Liver (tissue), 9 donors: ENCODE data around the gene VPS35. TPM values are rescaled to one million over a fixed set of nuclear protein-coding genes. Genes with fewer than 3 reads are reported as not detected.

Experiments
- DNase-seq: peaks from one replicate; pipeline ENCODE4 v3.0.0-alpha.2; 2017; ENCODE audit warnings: low spot score
- H3K27ac ChIP-seq, 2 donors: one replicate each; pipeline ENCODE4 v1.7.0; 2013; ENCODE audit warnings: inconsistent platforms in 2 of 2, low read length in 2 of 2, control low read depth in 1 of 2, low read depth in 1 of 2, mild to moderate bottlenecking in 1 of 2
- H3K27me3 ChIP-seq, 4 donors: one replicate each; pipeline versions ENCODE4 v1.6.1 to v1.7.0; 2013; ENCODE audit warnings: low read length in 3 of 4, inconsistent platforms in 1 of 4, mild to moderate bottlenecking in 1 of 4, moderate library complexity in 1 of 4; ENCODE audit not compliant: control insufficient read depth in 4 of 4, insufficient read depth in 4 of 4
- H3K36me3 ChIP-seq, 4 donors: one replicate each; pipeline versions ENCODE4 v1.6.1 to v1.7.0; 2013; ENCODE audit warnings: low read length in 3 of 4, mild to moderate bottlenecking in 3 of 4, low read depth in 1 of 4, moderate library complexity in 1 of 4; ENCODE audit not compliant: control insufficient read depth in 4 of 4, insufficient read depth in 3 of 4
- H3K4me1 ChIP-seq, 4 donors: one replicate each; pipeline versions ENCODE4 v1.6.1 to v1.7.0; 2013; ENCODE audit warnings: low read length in 3 of 4, mild to moderate bottlenecking in 3 of 4, moderate library complexity in 1 of 4; ENCODE audit not compliant: control insufficient read depth in 4 of 4, insufficient read depth in 4 of 4
- H3K4me3 ChIP-seq, 3 donors: one replicate each; pipeline versions ENCODE4 v1.6.1 to v1.7.0; 2013; ENCODE audit warnings: low read length in 3 of 3, control low read depth in 1 of 3, low read depth in 1 of 3, mild to moderate bottlenecking in 1 of 3
- H3K9ac ChIP-seq, 2 donors: one replicate each; pipeline ENCODE4 v1.7.0; 2013; ENCODE audit warnings: low read length in 2 of 2, mild to moderate bottlenecking in 2 of 2, moderate library complexity in 2 of 2, control low read depth in 1 of 2, low read depth in 1 of 2
- H3K9me3 ChIP-seq, 4 donors: one replicate each; pipeline versions ENCODE4 v1.6.1 to v1.7.0; 2013; ENCODE audit warnings: low read length in 3 of 4; ENCODE audit not compliant: control insufficient read depth in 4 of 4
- EGR1 ChIP-seq, 2 donors: IDR thresholded peaks; 2 replicates each; pipeline ENCODE4 v1.6.1; 2016 to 2018; ENCODE audit warnings: antibody characterized with exemption in 2 of 2, low read depth in 2 of 2
- FOXA1 ChIP-seq: IDR thresholded peaks from 2 replicates; pipeline ENCODE4 v1.6.1; 2016; ENCODE audit warnings: antibody characterized with exemption
- FOXA2 ChIP-seq: IDR thresholded peaks from 2 replicates; pipeline ENCODE4 v1.6.1; 2016; ENCODE audit warnings: antibody characterized with exemption
- GABPA ChIP-seq, 2 donors: IDR thresholded peaks in 1 of 2; conservative IDR thresholded peaks in 1 of 2; 2 replicates each; pipeline ENCODE4 v1.6.1; 2016; ENCODE audit warnings: antibody characterized with exemption in 2 of 2, mild to moderate bottlenecking in 1 of 2, moderate library complexity in 1 of 2
- HNF4A ChIP-seq, 2 donors: conservative IDR thresholded peaks; 2 replicates each; pipeline ENCODE4 v1.6.1; 2016; ENCODE audit warnings: antibody characterized with exemption in 2 of 2, mild to moderate bottlenecking in 2 of 2
- HNF4G ChIP-seq: IDR thresholded peaks from 2 replicates; pipeline ENCODE4 v1.6.1; 2016; ENCODE audit warnings: antibody characterized with exemption
- JUND ChIP-seq, 2 donors: IDR thresholded peaks; 2 replicates each; pipeline ENCODE4 v1.6.1; 2016; ENCODE audit warnings: antibody characterized with exemption in 2 of 2
- MAX ChIP-seq: IDR thresholded peaks from 2 replicates; pipeline ENCODE4 v1.6.1; 2016; ENCODE audit warnings: antibody characterized with exemption
- NR2F2 ChIP-seq: IDR thresholded peaks from 2 replicates; pipeline ENCODE4 v1.6.1; 2016; ENCODE audit warnings: antibody characterized with exemption
- RAD21 ChIP-seq, 2 donors: IDR thresholded peaks; 2 replicates each; pipeline ENCODE4 v1.6.1; 2016; ENCODE audit warnings: antibody characterized with exemption in 2 of 2, mild to moderate bottlenecking in 2 of 2
- RXRA ChIP-seq, 2 donors: IDR thresholded peaks; 2 replicates each; pipeline ENCODE4 v1.6.1; 2017 to 2018; ENCODE audit warnings: antibody characterized with exemption in 2 of 2, mild to moderate bottlenecking in 1 of 2
- SP1 ChIP-seq: IDR thresholded peaks from 2 replicates; pipeline ENCODE4 v1.6.1; 2018; ENCODE audit warnings: antibody characterized with exemption, mild to moderate bottlenecking
- TAF1 ChIP-seq: conservative IDR thresholded peaks from 2 replicates; pipeline ENCODE4 v1.6.1; 2016; ENCODE audit warnings: antibody characterized with exemption, mild to moderate bottlenecking
- YY1 ChIP-seq: IDR thresholded peaks from 2 replicates; pipeline ENCODE4 v1.6.1; 2016; ENCODE audit warnings: antibody characterized with exemption, mild to moderate bottlenecking
- WGBS: extraction: QIAGEN DNeasy Blood & Tissue Kit; methylation state at CpG from one replicate; pipeline ENCODE4 v1.1.7; 2013; 5-methylcytosine and 5-hydroxymethylcytosine counted together
- polyA plus RNA-seq, 2 donors: library from polyadenylated mRNA; stranded (reverse) in 1 of 2; unstranded in 1 of 2; fragments of 200-250 nt in 1 of 2; fragments of >200 nt in 1 of 2; fragmentation: Nextera tagmentation in 1 of 2; extraction: Ambion mirVana in 1 of 2; gene quantifications; one replicate each; pipeline versions ENCODE4 v1.2.1 to v1.2.3, GENCODE V29; 2013 to 2015
- total RNA-seq, 2 donors: library from RNA; depleted of rRNA; stranded (reverse); fragments of >200 nt; gene quantifications; one replicate each; pipeline ENCODE4 v1.2.3, GENCODE V29; 2014
- TF ChIP-seq, protein P1 (sequence below): IDR thresholded peaks from 2 replicates; pipeline ENCODE4 v1.6.1; 2016; ENCODE audit warnings: antibody characterized with exemption
- TF ChIP-seq, protein P2 (sequence below): fragments of 150-350 bp; IDR thresholded peaks from 2 replicates; pipeline ENCODE4 v1.5.1; 2017; ENCODE audit warnings: improper control_type of control experiment, low read depth, low read length; ENCODE audit not compliant: missing input control
- TF ChIP-seq, protein P3 (sequence below): IDR thresholded peaks from 2 replicates; pipeline ENCODE4 v1.6.1; 2016; ENCODE audit warnings: antibody characterized with exemption, mild to moderate bottlenecking
- TF ChIP-seq, protein P4 (sequence below): IDR thresholded peaks from 2 replicates; pipeline ENCODE4 v1.6.1; 2016; ENCODE audit warnings: antibody characterized with exemption
- donor health status: healthy.
- donor health status: healthy.
- donor health status: healthy.
- donor health status: healthy.
- donor health status: healthy.

The VPS35 gene
- total and polyA plus RNA-seq, 4 donors = 10.5 to 52.7 (median 23.6) TPM

- no peaks in the 10 kb centered on the region for H3K4me1 ChIP-seq
- no peak for DNase-seq
- H3K27me3 ChIP-seq = no peaks in the 10 kb centered on the region
- no peak overlapping the region for H3K27ac ChIP-seq
- TF ChIP-seq, protein P1, sequence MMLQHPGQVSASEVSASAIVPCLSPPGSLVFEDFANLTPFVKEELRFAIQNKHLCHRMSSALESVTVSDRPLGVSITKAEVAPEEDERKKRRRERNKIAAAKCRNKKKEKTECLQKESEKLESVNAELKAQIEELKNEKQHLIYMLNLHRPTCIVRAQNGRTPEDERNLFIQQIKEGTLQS = no peak
- TF ChIP-seq NR2F2 (peak; percentile 30), RXRA (IDR thresholded peaks at IDR 0.05) (no peak), RAD21 (IDR thresholded peaks at IDR 0.05) (no peak)
- WGBS = 56% methylated on average over 3 of the region's 3 CpGs
- no peak overlapping the region for H3K4me3 ChIP-seq
- no peak overlapping the region for H3K9ac ChIP-seq
- H3K9me3 ChIP-seq = no peaks in the 10 kb centered on the region
- no peaks in the 10 kb centered on the region for H3K36me3 ChIP-seq
Observed at GRCh38 chr16:46709469-46710005, 20.6 kb upstream of the VPS35 start.

DNA sequence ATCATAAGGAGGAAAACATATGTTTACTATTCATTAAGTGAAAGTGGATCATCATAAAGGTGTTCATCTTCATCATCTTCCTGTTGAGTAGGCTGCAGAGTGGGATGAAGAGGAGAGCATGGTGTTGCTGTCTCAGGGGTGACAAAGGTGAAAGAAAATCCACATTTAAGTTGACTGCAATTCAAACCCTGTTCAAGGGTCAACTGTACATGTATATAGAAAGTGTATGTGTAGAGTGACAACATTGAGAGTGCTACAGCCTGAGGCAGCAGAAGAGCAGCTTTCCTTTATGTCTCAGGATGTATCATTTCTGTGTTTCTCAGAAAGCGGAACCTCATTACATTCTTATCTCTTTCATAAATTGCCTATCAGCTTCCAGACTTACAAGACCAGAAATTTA, 17.7 kb upstream of the VPS35 start:
- H3K4me3 ChIP-seq = no peak overlapping the region
- no peak overlapping the region for H3K27ac ChIP-seq
- 0% methylated on average over 1 of the region's 1 CpG for WGBS
- no peaks in the 10 kb centered on the region for H3K4me1 ChIP-seq
- no peaks in the 10 kb centered on the region for H3K27me3 ChIP-seq
- H3K9ac ChIP-seq = no peak overlapping the region
- H3K9me3 ChIP-seq = no peaks in the 10 kb centered on the region
- TF ChIP-seq SP1 = no peak
- TF ChIP-seq, protein P2, sequence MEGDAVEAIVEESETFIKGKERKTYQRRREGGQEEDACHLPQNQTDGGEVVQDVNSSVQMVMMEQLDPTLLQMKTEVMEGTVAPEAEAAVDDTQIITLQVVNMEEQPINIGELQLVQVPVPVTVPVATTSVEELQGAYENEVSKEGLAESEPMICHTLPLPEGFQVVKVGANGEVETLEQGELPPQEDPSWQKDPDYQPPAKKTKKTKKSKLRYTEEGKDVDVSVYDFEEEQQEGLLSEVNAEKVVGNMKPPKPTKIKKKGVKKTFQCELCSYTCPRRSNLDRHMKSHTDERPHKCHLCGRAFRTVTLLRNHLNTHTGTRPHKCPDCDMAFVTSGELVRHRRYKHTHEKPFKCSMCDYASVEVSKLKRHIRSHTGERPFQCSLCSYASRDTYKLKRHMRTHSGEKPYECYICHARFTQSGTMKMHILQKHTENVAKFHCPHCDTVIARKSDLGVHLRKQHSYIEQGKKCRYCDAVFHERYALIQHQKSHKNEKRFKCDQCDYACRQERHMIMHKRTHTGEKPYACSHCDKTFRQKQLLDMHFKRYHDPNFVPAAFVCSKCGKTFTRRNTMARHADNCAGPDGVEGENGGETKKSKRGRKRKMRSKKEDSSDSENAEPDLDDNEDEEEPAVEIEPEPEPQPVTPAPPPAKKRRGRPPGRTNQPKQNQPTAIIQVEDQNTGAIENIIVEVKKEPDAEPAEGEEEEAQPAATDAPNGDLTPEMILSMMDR = no peak
- no peak for TF ChIP-seq HNF4A (conservative IDR thresholded peaks at IDR 0.05)
- no peak for TF ChIP-seq RAD21 (IDR thresholded peaks at IDR 0.05)
- TF ChIP-seq JUND (IDR thresholded peaks at IDR 0.05) = no peak
- TF ChIP-seq, protein P1 = no peak
- TF ChIP-seq YY1 = no peak
- TF ChIP-seq FOXA2 = no peak
- TF ChIP-seq HNF4G = no peak
- TF ChIP-seq EGR1 (IDR thresholded peaks at IDR 0.05; ENCODE audit: low read depth in 2 of 2) = no peak
- no peak for TF ChIP-seq FOXA1
- TF ChIP-seq, protein P3, sequence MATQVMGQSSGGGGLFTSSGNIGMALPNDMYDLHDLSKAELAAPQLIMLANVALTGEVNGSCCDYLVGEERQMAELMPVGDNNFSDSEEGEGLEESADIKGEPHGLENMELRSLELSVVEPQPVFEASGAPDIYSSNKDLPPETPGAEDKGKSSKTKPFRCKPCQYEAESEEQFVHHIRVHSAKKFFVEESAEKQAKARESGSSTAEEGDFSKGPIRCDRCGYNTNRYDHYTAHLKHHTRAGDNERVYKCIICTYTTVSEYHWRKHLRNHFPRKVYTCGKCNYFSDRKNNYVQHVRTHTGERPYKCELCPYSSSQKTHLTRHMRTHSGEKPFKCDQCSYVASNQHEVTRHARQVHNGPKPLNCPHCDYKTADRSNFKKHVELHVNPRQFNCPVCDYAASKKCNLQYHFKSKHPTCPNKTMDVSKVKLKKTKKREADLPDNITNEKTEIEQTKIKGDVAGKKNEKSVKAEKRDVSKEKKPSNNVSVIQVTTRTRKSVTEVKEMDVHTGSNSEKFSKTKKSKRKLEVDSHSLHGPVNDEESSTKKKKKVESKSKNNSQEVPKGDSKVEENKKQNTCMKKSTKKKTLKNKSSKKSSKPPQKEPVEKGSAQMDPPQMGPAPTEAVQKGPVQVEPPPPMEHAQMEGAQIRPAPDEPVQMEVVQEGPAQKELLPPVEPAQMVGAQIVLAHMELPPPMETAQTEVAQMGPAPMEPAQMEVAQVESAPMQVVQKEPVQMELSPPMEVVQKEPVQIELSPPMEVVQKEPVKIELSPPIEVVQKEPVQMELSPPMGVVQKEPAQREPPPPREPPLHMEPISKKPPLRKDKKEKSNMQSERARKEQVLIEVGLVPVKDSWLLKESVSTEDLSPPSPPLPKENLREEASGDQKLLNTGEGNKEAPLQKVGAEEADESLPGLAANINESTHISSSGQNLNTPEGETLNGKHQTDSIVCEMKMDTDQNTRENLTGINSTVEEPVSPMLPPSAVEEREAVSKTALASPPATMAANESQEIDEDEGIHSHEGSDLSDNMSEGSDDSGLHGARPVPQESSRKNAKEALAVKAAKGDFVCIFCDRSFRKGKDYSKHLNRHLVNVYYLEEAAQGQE = no peak
- TF ChIP-seq RXRA (IDR thresholded peaks at IDR 0.05) = no peak
- TF ChIP-seq, protein P4, sequence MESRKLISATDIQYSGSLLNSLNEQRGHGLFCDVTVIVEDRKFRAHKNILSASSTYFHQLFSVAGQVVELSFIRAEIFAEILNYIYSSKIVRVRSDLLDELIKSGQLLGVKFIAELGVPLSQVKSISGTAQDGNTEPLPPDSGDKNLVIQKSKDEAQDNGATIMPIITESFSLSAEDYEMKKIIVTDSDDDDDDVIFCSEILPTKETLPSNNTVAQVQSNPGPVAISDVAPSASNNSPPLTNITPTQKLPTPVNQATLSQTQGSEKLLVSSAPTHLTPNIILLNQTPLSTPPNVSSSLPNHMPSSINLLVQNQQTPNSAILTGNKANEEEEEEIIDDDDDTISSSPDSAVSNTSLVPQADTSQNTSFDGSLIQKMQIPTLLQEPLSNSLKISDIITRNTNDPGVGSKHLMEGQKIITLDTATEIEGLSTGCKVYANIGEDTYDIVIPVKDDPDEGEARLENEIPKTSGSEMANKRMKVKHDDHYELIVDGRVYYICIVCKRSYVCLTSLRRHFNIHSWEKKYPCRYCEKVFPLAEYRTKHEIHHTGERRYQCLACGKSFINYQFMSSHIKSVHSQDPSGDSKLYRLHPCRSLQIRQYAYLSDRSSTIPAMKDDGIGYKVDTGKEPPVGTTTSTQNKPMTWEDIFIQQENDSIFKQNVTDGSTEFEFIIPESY = no peak
- no peak for TF ChIP-seq GABPA (IDR thresholded peaks at IDR 0.05 in 1 of 2, conservative IDR thresholded peaks at IDR 0.05 in 1 of 2)
- TF ChIP-seq TAF1 = no peak
- TF ChIP-seq MAX = no peak
- TF ChIP-seq NR2F2 = no peak
- no peaks in the 10 kb centered on the region for H3K36me3 ChIP-seq
- DNase-seq = no peak
